DMS 273 (cell line): ENCODE measurements around the gene GSTK1.

Experiments
- DNase-seq: peaks from one replicate; lab custom pipeline; 2025; ENCODE audit not compliant: unreplicated experiment; lab: John Stamatoyannopoulos, UW

The GSTK1 gene

DNA sequence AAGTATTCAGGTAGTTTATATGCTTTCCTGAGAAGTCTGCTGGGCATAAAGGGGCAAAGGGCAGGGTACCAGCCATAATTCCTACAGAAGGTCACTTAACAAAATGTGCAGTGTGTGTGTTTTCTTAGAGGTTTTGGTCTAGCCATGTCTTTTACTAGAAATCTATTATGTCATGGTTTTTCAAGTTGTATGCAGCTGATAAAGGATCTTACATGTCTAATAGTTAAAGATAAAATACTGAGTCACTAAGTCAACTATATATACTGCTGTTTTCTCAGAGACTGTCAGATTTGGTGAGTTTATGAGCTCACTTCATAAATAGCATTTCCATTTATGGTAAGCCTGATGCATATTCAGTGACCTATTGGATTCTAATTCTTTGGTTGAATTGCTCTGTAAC lies 32.6 kb downstream of the GSTK1 start:
- no peak for DNase-seq

DNA sequence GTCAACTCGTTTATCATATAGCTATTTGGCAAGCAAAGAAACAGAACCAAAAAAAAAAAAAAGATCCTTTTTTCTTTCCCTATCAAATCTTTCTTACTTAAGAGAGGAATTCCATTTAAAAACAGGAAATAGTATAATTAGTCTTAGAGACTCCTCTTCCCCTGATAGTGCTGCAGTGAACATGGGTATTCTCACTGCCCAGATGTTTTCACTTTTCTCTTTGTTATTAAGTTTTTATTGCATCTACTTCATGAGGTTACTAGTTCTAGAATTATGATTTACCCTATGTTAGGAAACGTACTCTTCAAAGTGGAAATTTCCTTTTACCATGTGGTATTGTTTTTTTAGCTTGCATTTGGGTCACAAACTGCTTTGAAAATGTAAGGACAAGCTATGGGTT lies 33.4 kb downstream of the GSTK1 start:
- DNase-seq, result no peak

DNA sequence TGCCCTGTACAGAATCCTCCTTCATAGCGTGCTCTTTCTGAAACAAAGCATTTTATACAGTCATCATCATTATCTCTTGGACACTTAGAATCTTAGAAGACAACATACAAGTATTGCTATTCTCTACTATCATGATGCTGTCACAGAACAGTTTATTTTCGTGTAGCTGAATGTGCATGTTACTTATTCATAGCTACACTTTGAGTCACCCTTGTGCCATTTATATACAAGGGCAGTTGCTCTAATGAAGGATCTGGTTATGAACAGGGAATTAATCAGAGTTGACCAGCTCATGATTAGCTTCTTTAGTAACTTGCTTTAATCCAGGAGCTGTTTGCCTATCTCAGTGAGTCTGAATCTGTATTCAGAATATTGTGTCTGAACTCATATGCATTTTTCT lies 36.1 kb downstream of the GSTK1 start:
- no peak for DNase-seq

DNA sequence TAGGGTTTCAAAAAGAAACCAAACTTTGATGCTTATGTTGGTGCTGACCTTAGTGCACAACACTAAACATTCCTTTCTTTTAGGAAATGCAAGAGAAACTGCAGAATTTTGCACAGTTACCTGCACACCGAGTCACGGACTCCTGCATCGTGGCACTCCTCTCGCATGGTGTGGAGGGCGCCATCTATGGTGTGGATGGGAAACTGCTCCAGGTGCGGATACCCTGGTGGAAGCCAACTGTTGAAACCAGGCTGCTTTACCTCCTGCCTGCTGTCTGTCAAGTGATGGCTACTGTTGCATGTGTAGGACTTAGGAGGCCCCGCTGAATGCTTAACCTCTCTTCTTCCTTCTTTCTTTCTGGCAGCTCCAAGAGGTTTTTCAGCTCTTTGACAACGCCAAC lies 36.6 kb downstream of the GSTK1 start:
- DNase-seq, result peak; percentile 69

DNA sequence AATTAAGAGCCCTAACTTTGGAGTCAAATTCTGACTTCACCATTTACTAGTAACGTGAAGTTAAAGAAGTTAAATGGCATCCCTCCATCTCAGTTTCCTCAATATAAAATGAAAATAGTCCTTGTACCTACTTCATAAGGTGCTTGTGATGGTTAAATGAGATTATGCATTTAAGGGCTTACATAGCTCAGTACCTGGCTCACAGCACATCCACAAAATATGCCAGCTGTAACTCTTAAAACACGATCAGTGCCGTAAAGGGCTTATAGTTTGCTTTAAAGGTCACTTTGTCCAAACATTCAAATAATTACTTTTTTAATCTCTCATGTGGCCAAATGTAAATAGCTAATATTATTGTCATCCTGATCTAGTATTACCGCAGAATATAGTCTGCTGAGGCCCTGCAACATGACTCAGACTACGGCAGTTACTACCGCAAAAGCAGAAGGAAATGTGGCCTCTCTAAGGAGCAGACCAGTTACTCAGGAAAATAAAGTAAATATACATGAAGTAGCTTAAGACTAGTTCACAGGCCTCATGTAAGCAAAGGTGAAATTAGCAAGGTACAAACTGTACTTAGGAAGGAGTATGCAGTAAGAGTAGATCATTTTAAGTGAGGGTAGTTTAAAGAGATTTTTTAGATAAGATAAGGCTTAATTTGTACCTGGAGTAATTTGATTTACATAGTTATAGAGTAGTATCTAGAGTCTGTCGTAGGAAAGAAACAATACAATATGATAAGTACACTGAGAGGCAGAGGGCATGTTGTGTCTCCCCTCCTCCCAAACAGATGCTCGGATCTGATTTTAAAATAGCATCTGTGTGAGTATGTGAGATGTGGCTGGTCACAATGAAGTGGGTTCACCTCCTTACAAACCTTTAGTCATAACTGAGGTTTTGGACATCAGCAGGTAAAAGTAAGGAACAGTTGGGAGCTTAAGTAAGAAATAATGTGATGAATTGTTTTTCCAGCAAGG lies 38.0 kb downstream of the GSTK1 start:
- DNase-seq, result no peak

DNA sequence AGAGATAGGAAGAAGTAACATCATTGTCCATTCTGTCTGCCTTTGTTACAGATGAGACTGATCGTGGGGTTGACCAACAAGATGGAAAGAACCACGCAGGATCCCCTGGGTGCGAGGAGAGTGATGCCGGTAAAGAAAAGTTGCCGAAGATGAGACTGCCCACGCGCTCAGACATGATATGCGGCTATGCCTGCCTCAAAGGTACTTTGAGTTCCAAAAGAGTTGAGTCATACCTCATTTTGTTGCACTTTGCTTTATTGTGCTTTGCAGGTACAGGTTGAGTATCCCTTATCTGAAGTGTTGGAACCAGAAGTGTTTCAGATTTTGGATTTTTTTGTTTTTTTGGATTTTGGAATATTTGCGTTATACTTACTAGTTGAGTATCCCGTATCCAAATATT lies 40.5 kb downstream of the GSTK1 start:
- DNase-seq, result no peak

DNA sequence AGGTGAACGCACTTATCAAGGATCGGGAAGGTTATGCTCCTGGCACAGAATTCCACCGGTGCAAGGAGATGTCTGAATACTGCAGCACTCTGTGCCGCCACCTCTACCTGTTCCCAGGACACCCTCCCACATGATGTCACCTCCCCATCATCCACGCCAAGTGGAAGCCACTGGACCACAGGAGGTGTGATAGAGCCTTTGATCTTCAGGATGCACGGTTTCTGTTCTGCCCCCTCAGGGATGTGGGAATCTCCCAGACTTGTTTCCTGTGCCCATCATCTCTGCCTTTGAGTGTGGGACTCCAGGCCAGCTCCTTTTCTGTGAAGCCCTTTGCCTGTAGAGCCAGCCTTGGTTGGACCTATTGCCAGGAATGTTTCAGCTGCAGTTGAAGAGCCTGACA lies 41.7 kb downstream of the GSTK1 start:
- no peak for DNase-seq

DNA sequence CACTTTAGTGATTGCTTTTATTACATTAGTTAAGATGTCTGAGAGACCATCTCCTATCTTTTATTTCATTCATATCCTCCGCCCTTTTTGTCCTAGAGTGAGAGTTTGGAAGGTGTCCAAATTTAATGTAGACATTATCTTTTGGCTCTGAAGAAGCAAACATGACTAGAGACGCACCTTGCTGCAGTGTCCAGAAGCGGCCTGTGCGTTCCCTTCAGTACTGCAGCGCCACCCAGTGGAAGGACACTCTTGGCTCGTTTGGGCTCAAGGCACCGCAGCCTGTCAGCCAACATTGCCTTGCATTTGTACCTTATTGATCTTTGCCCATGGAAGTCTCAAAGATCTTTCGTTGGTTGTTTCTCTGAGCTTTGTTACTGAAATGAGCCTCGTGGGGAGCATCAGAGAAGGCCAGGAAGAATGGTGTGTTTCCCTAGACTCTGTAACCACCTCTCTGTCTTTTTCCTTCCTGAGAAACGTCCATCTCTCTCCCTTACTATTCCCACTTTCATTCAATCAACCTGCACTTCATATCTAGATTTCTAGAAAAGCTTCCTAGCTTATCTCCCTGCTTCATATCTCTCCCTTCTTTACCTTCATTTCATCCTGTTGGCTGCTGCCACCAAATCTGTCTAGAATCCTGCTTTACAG lies 42.3 kb downstream of the GSTK1 start:
- peak; percentile 67 for DNase-seq

DNA sequence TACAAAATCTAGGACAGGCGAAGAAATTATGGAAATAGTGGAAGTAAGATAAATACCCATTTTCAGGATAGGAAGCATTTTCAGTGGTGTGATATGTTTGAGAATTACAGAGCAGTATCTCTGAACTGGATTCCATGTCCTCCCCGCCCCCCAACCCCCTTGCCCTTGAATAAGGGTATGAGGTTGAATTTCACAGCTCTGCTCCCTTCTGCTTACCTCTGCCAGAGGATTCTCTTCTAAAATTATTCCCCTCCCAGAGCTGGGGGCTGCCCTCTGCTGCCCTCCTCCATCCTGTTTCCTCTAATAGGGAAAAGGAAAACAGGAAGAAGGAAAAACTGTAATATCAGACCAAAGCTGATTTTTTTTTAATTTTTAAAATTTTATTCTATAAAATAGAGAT lies 45.4 kb downstream of the GSTK1 start:
- DNase-seq, result no peak

DNA sequence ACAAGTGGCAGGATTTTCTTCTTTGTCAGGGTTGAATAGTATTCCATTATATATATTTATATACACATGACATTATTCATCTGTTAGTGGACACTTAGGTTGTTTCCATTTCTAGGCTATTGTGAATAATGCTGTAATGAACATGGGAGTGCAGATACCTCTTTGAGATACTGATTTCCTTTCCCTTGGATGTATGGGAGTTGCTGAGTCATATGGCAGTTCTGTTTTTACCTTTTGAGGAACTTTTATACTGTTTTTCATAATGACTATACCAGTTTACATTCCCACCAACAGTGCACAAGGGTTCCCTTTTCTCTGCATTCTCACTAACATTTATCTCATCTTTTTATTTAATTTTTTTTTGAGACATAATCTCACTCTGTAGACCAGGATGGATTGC lies 50.9 kb downstream of the GSTK1 start:
- DNase-seq, result no peak

DNA sequence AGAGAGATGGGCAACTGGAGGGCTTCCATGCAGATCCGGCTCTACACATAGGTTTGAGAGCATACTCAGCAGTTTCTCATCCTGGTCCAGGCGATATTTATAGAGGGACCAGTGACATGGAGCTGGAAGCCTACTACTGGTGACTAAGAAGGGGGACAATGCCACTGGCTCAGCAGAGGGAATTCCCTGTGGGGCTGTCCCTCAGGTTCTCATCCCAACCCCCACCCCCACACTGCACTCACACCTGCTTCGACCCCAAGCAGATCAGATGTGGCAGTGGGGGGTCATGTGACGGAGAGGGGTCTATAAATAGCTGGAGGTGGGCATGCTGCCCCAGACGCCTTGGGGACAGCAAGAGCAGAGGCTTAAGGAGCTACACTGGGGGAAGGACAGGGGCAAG lies 52.5 kb downstream of the GSTK1 start, which contains the start of gene CLCN1:
CLCN1 (plus strand) TSS at position 336 of the 400 bp plus-strand sequence. CDS start 102 bp downstream, outside the sequence.
- no peak for DNase-seq

DNA sequence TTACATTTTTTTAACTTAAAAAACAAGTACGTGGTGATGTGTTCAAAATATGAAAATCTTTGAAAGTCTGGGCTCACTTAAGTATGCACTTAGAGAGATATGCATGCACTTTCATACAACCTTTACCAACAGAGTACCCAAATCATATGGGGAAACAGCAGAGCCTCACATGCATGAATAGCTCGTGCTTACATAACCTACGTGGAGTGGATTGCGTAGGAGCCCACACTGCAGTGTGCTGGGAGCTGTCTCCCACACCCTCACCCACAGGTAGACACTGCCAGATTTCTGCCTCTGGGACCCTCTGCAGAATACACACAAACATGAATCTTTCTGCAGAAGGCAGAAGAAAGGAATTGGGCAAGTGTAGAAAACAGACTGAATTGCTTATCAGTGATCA lies 53.3 kb downstream of the GSTK1 start:
- DNase-seq, result no peak

DNA sequence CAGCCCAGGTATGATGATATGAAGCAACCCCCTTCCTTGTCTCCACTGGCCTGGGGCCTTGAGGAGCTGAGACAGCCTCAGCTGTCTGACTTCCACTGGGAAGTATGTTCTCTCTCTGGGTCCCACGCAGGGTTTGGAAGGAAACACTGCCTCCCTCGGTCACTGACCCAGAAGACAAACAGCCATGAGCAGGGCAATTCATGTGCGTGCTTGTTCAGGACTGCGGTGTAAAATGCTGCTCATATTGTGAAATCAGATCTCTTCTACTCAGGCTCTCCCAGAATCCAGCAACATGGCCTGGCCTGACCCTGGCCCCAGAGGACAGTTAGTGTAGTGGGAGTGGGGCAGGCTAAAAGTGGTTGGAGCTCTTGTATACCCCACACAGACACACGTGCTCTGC lies 55.4 kb downstream of the GSTK1 start:
- no peak for DNase-seq
